GM19372 (cell line): ENCODE results near the gene STX17.

Source experiments
- ATAC-seq: cut with Tn5 transposase; IDR thresholded peaks from one replicate; pipeline ENCODE4 v1.9.1; 2021; ENCODE audit warnings: mild to moderate bottlenecking, low read depth, moderate library complexity; ENCODE audit not compliant: unreplicated experiment

STX17 gene

DNA sequence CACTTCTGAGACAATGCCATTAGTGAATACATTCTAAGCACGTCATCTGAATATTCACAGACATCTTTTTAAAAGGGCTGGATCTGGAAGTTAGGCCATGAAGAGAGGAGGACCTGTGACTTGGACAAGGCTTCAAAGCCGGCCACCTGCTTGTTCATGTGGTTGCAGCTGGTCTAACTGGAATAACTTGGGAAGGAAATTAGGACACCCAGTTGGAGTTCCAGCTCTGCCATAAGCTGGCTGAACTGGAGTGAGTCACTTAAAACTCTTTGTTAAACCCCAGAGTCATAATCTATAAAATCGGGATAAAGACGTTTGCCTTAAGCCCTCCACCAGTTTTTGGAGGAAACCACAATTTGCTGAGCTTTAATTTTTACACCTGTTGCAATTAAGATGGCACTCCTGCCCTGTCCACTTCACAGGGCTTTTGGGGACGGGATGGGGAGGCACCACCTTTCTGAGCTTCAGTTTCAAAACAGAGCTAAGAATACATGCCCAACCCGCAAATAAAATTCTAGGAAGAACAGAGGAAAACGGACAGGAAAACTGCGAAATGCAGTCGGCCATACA is 536 bp upstream of the STX17 start:
- no peak for ATAC-seq

DNA sequence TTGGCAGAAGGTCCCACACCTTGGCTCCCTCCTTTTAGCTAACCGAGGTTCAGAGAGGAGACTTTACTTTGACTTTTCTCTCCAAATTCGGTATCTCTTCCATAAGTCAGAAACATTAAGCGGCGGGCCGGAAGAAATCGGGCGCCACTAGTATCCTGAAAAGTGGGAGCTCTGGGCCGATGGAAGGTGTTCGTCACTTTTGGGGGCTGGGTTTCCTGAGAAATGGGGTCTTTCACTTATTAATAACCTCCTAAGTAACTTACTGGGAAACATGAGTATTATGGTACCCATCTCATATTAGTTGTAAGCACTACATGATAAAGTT is 716 bp downstream of the STX17 start:
- no peak for ATAC-seq

DNA sequence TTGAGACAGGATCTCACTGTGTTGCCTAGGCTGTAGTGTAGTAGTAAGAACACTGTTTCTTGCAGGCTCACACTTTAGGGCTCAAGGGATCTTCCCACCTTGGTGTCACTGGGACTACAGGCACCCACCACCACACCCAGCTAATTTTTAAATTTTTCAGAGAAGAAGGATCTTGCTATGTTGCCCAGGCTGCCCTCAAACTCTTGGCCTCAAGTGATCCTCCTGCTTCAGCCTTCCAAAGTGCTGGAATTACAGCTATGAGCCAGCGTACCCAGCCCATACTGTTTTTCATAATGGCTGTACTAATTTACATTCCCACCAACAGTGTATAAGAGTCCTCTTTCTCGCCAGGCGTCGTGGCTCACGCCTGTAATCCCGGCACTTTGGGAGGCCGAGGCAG is 5.1 kb downstream of the STX17 start:
- no peak for ATAC-seq

DNA sequence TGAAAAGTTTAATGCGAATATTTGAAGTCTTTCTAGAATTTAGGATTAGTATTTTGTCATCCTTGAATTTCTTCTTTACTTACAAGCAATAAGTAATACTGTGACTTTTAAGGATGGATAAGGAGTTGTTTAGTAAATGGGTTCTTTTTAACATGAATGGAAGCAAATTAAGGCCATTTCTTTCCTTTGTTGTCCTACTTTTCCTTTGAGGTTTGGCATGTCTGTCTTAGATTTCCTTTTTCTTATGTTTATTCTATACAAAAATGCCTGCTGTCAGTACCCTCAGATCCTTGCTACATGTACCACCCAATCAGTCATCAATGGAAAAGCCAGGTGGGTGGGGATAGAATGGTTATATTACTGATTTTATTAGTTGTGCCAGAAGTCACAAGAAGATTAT is 10.2 kb downstream of the STX17 start:
- no peak for ATAC-seq

DNA sequence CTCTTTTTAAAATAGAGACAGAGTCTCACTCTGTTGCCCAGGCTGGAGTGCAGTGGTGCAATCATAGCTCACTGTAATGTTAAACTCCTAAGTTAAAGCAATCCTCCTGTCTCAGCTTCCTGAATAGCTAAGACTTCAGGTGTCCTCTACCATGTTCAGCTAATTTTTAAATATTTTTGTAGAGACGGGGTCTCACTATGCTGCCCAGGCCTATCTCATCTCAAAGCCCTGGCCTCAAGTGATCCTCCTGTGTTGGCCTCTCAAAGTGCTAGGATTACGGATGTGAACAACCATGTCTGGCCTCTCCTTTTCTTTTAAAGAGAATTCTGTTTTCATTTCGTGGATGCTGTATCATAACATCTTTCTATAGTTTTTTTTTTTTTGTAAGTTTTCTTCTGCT is 11.7 kb downstream of the STX17 start:
- ATAC-seq: no peak

DNA sequence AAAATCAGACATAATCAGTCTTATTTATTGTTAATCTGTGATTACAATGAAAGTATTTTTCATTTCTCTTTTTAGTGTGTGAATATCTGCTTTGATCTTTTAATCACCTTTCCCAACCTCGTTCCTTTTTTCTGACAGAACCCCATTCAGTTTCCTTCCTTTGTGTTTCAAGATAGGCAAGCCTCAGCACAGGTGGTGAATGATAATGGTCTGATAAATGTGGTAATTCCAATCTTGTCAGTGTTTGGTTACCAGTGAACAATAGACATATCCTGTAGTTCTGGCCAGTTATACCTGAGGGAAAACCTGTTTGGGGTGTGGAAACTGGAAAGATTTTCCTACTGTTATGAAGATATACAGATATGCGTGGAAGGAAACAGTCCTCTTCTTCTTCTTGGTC is 13.5 kb downstream of the STX17 start:
- ATAC-seq: no peak

DNA sequence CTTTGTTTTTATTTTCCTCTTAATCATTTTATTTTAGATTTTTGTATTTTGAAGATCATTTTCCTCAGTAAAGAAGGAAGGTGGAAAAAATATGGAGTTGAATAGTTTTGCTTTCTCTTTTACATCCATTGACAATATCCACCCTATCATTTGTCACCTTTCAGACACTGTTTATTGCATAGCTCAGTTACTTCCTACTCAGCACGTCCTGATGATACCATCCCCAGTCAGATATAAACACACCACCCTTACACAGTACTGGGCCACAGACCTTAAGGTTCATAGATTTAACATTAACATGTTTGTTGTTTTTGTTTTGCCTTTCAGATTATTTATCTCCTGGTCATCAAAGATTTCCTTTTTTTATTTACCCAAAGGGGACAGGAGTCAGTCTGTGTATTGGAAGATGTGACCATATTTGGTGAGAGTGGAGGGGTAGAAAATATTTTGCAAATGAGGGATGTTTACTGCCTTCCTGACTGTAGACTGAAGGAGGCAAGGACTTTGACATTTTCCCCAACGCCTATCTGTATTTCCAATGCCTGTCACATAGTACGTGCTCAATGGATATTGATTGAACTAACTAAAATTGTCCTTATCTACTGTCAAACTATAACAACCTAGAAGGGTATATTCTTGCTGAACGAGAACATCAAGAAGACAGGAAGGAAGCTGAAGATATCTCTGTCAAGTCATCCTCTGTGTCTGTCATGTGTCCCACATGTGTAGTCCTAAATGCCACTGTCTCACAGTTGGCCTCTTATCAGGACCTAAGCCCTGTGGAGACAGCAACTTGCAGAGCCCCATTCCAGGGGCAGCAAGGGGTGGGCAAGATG is 15.6 kb downstream of the STX17 start:
- no peak for ATAC-seq

DNA sequence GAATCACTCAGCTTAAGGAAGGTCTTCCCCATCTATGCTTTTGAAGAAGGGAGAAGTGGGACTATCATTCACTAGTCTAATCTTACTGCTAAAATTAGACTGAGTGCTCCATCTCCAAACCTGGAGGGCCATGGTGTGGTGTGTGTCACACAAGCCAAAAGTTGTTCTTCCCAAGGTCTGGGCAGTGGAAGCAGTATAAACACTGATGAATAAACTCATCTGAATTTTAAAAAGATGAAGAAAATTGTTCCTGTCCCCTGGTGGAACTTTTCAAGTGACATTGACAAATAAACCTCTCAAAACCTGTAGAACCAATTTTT is 16.2 kb downstream of the STX17 start:
- no peak for ATAC-seq

DNA sequence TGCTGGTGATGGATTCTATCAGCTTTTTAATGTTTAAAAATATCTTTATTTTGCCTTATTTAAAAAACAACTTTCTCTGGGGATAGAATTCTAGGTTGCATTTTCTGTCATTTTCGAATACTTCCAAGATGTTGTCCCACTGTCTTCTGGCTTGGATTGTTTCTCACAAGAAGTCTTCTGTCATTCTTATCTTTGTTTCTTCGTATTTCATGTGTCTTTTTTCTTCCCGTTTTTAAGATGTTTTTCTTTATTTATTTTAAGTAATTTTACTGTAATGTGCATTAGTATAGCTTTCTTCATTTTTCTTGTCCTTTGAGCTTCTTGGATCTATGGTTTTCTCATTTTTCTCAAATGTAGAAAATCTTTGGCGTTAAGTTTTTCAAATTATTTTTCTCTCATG is 19.1 kb downstream of the STX17 start:
- ATAC-seq: no peak

DNA sequence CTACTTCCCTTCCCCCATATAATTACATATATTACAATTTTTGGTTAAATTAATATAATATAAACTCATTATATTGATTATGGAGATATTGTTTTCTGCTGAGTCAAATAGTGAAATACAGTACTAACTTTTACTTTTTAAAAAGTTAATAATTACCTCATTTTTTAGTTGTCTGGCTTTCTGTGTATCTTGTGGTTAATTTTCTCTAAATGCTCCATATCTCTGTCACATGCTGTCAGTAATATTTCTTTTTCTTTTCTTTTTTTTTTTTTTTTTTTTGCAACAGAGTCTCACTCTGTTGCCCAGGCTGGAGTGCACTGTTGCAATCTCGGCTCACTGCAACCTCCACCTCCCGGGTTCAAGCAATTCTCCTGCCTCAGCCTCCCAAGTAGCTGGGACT is 23.2 kb downstream of the STX17 start:
- no peak for ATAC-seq

DNA sequence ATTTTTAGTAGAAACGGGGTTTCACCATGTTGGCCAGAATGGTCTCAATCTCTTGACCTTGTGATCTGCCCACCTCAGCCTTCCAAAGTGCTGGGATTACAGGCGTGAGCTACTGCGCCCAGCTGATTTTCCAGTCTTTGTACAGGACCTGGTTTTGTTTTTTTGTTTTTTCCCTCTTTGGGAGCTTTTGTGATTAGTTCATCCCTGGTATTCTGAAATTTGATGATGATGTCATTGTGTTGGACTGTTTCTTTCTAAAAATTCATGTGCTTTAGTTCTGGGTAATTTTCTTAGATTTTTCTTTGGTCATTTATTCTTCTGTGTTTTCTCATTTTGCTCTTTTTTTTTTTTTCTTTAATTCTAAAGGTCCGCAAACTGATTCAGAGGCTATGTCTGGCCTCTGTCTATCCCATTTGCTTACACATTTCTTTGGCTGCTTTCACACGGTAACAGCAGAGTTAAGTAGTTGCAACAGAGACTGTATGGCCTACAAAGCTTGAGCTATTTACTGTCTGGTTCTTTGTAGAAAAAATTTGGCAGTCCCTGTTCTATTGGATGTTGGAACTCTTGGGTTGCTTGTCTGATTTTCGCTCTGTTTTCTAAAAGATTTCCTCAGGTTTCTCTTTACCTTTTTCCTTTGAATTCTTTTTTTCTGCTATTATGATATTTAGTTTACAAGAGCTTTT is 24.8 kb downstream of the STX17 start:
- no peak for ATAC-seq

DNA sequence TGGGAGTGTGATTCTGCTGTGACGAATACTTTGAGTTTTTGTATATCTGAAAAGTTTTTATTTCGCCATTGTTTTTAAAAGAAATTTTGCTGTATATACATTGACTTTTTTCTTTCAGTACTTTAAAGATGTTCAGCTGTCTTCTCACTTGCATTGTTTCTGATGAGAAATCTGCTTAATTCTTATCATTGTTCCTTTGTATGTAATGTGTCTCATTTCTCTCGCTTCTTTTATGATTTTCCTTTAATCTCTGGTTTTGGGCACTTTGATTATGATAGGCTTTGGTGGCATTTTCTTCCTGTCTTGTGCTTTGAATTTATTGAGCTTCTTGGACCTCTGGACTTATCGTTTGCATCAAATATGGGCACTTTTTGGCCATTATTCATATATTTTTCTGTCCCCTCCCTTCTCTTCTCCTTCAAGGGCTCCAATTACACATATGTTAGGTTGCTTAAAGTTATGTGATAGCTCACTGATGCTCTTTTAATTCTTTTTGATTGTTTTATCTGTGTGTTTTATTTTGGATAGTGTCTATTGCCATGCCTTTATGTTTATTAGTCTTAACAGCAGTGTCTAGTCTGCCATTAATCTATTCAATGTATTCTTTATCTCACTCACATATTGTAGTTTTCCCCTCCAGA is 30.6 kb downstream of the STX17 start:
- ATAC-seq: no peak

DNA sequence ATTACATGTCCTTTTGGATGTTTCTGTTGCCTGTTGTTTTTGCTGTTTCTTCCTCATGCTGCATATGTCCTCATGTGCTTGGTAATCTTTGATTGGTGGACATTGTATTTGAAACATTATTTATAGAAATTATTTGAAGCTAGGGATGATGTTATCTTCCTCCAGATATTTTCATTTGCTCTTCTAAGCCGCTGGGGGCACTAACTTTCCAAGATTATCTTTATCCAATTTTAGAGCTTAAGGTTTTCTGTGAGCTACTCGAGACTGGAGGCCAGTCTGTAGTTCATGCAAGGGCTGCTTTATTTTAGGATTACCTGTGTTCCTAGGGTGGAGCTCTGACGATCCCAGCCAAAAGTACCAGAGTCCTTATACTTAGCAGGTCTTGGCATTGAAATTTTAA is 40.9 kb downstream of the STX17 start:
- no peak for ATAC-seq

DNA sequence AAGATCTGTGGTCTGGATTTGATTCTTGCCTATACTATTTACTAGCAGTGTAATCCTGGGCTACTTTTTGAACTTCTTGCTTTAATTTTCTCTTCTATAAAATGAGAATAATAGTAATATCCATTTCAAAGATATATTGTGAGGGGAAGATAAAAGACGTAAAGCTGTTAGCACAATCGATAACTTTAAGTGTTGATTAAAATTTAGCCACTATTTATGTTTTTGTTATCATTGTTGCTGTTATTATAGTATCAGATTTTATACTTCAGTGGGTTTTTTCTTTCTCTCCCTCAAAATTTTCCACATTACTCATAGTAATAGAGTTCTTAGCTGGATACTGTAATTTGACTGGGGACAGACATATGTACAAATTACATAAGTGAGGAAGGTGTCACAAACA is 42.0 kb downstream of the STX17 start:
- ATAC-seq: no peak

DNA sequence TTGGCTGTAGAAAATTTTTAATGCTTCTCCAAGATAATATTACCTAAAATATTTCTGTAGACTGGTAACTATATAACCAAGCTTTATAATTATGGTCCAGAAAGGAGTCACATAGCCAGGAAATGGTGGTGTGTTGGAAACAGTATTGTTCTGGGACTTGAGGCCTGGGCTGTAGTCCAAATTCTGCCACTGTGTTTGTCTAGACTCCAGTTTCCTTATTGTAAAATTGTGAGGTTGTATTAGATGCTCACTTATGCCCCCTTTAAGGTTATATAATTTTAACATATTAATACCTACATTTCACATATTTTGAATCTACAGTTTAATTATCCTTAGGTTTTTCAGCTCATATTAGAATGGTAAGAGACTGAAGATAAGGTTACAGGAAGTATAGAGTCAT is 42.4 kb downstream of the STX17 start:
- no peak for ATAC-seq

DNA sequence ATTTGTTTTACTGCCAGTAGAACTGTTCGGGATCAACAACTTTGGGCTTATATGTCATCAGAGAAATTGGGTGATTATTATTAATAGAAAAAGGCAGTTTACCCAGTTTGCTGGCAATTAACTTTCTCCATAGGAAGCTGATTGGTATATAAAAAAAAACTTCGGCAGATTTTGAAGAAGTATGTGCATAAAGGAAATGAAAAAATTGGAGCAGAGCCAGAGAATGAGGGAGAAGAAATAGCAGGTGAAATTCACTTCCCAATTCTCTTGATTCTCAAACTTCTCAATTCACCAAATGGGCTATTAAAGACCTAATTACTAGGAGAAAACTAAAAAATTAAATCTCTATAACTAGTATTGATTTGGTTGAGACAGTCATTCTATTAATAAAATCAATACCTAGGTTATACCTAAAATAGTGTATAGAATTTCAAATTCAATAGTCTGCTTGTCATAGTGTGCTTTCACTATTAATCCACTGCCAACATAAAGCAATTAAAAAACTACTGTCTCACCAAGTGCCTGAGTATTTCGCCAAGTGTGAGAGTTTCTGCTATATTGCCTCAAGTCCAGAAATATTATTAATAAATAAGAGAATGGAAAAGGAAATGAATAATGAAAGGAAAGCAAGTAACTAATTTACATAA is 47.5 kb downstream of the STX17 start:
- no peak for ATAC-seq

DNA sequence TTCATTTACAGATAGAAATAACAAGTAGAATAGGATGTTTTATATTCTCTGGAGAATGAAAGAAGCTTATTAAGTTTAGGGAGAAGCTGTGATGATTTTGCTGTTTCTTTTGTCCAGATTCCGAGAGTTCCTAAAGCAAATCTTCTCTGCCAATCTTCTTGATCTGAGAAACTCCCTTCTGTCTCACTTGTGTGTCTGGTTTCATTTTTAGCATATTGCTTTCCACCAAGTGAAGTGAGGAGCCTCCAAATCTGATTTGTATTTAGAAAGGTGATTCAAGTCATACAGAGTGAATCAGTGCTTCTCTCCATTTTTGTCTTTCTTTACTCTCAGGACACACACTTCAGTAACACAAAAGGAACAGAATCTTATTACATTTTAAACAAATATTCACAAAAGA is 48.4 kb downstream of the STX17 start:
- ATAC-seq: no peak

DNA sequence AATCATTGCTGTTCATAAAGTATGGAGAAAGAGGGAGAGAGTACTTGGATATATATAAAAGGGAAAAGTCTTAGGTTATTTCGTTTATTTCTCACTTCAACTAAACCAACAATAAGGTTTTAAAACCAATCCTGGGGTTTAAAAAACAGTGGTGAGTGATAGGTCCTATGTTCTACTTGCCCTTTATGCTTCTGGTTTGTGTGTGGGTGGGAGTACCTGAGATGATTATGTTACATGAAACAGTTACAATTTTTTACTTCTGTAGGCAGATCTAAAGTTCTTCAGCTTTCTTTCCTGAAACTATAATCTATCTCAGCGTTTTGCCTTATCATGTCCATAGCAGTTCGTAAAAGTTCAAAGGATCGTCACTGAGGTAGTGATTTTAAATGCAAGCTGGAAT is 49.2 kb downstream of the STX17 start:
- ATAC-seq: no peak

DNA sequence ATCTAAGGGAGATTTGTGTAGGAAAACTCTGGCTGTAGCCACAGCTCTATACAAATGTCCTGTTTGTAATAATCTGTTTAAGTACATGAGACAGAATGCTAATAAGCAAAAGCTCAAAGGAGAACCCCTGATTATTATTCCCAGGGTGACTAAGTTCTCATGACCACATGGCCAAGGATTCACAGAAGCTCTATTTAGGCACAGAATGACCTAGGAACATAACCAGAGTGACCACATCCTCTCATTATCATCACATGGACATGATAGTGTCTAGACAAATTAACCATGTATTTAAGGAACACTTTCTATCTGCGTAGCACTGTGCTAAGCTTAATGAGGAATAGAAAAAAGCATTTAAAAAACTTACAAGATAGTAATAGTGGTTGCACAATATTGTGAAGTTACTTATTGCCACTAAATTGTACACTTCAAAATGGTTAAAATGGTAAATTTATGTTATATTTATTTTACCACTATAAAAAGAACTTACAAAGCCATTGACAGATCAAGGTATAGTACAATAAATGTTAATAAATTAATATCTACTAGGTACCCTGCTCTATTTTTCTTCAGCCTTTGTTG is 56.3 kb downstream of the STX17 start:
- no peak for ATAC-seq

DNA sequence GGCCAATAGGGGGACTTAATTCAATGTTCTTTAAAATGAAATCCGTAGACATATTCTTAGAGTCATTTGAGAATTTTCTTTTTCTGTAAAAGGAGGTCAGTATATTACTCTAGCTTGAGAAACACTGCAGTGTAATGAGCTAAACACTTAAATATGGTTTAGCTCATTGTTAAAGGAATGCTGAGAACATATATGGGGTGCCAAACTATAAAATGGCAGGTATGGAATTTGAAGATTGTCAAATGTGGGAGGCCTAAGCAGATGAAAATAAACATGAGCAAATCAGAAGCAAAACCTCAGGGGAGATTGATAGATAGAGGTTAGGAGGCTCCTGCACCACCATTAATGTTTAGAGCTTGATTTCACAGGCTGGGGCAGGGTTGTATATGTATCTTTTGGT is 57.9 kb downstream of the STX17 start:
- ATAC-seq: no peak

DNA sequence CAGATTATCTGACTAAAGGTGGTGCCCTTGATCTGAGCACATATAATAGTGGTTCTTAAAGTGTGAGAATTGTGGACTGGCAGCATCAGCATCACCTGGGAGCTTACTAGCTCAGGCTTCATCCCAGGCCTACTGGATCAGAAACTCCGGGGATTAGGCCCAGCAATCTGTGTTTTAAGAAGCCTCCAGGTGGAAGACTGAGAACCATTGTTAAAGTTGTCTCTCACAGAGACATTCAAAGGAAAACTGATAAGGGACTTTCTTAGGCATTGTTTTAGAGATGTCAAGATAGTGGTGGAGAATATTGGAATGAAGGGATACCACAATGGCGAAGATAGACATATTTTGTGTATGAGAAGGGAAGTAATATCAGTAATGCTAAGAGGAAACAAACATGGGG is 59.5 kb downstream of the STX17 start:
- no peak for ATAC-seq
